ENCODE measurements around the gene ZNF148. TPM values are rescaled to one million over a fixed set of nuclear protein-coding genes. Genes with fewer than 3 reads are reported as not detected.

Gene ZNF148
- total RNA-seq, 1 donor from 2014 or later, result 57.6 TPM

GRCh38 chr3:125383744-125384143 is 8.6 kb upstream of the ZNF148 start:
- DNase-seq, result no peak
- ATAC-seq (ENCODE audit: low read depth), result no peak
- H3K27me3 Mint-ChIP-seq, result peaks cover 13% of the 10 kb centered on the region
- intact Hi-C loops (cut with micrococcal nuclease), result no loop called here
- H3K36me3 Mint-ChIP-seq (ENCODE audit: low read depth), result no peaks in the 10 kb centered on the region
- ChIA-PET CTCF (no interaction called here), POLR2A (no interaction called here)
- TF ChIP-seq, protein P1, sequence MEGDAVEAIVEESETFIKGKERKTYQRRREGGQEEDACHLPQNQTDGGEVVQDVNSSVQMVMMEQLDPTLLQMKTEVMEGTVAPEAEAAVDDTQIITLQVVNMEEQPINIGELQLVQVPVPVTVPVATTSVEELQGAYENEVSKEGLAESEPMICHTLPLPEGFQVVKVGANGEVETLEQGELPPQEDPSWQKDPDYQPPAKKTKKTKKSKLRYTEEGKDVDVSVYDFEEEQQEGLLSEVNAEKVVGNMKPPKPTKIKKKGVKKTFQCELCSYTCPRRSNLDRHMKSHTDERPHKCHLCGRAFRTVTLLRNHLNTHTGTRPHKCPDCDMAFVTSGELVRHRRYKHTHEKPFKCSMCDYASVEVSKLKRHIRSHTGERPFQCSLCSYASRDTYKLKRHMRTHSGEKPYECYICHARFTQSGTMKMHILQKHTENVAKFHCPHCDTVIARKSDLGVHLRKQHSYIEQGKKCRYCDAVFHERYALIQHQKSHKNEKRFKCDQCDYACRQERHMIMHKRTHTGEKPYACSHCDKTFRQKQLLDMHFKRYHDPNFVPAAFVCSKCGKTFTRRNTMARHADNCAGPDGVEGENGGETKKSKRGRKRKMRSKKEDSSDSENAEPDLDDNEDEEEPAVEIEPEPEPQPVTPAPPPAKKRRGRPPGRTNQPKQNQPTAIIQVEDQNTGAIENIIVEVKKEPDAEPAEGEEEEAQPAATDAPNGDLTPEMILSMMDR (IDR thresholded peaks at IDR 0.05), result no peak
- H3K27ac Mint-ChIP-seq, result no peak overlapping the region
- H3K9me3 Mint-ChIP-seq, result no peaks in the 10 kb centered on the region
- peaks cover 4% of the 10 kb centered on the region for H3K4me1 Mint-ChIP-seq
- no peak overlapping the region for H3K4me3 Mint-ChIP-seq

DNA sequence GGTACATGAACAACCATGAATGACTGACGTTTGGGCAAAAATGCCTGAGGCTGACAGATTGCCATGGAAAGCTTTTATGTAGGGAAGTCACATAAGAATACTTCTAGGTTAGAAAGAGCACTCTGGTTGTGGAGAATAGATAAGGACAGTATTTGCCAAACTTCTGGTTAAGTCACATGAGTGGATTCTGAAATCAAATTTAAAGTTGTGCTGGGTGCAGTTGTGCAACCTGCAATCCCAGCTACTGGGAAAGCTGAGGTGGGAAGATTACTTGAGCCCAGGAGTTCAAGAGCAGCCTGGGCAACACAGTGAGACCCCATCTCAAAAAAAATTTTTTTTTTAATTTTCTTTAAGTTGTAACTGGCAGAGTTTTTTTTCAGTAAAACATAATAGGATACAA is 7.2 kb upstream of the ZNF148 start:
- CTCF ChIA-PET, result no interaction called here
- Mint-ChIP-seq H3K4me1 (peaks cover 4% of the 10 kb centered on the region), H3K9me3 (no peaks in the 10 kb centered on the region), H3K4me3 (no peak overlapping the region), H3K36me3 (ENCODE audit: low read depth) (no peaks in the 10 kb centered on the region), H3K27me3 (peaks cover 13% of the 10 kb centered on the region), H3K27ac (no peak overlapping the region)
- intact Hi-C loops (cut with micrococcal nuclease), result no loop called here
- TF ChIP-seq, protein P1 (IDR thresholded peaks at IDR 0.05), result no peak
- no peak for ATAC-seq (ENCODE audit: low read depth)
- DNase-seq, result no peak
- POLR2A ChIA-PET, result no interaction called here

GRCh38 chr3:125381743-125382142 is 6.6 kb upstream of the ZNF148 start:
- Mint-ChIP-seq H3K4me1 (peaks cover 4% of the 10 kb centered on the region), H3K27ac (no peak overlapping the region), H3K27me3 (peaks cover 13% of the 10 kb centered on the region), H3K36me3 (ENCODE audit: low read depth) (no peaks in the 10 kb centered on the region), H3K4me3 (no peak overlapping the region), H3K9me3 (no peaks in the 10 kb centered on the region)
- TF ChIP-seq, protein P1 (IDR thresholded peaks at IDR 0.05), result no peak
- ChIA-PET CTCF (no interaction called here), POLR2A (no interaction called here)
- DNase-seq (no peak), ATAC-seq (ENCODE audit: low read depth) (no peak)
- intact Hi-C loops (cut with micrococcal nuclease), result no loop called here

- ChIA-PET CTCF (no interaction called here), POLR2A (interaction anchor here (0.6 kb wide), 1 partner anchor 86 kb away, joined by 3 read pairs; no protein-coding TSS in a partner anchor)
- Mint-ChIP-seq H3K27ac (no peak overlapping the region), H3K4me1 (peaks cover 4% of the 10 kb centered on the region), H3K36me3 (ENCODE audit: low read depth) (no peaks in the 10 kb centered on the region), H3K27me3 (peaks cover 13% of the 10 kb centered on the region), H3K4me3 (no peak overlapping the region), H3K9me3 (no peaks in the 10 kb centered on the region)
- TF ChIP-seq, protein P1 (IDR thresholded peaks at IDR 0.05), result no peak
- ATAC-seq (ENCODE audit: low read depth) (no peak), DNase-seq (no peak)
- intact Hi-C loops (cut with micrococcal nuclease), result no loop called here
These were observed 6.2 kb upstream of the ZNF148 start for GRCh38 chr3:125381314-125381713.

DNA sequence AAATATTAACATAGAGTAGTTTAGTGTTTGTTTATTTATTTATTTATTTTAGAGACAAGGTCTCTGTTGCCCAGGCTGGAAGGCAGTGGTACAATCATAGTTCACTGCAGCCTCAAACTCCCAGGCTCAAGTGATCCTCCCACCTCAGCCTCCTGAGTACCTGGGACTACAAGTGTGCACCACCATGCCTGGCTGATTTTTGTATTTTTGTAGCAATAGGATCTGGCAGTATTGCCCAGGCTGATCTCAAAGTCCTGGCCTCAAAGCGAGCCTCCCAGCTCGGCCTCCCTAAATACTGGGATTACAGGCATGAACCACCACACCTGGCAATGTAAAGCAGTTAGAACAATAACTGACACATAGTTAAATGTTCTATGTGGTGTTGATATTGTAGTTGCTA is 4.4 kb upstream of the ZNF148 start:
- H3K4me1 Mint-ChIP-seq, result peaks cover 14% of the 10 kb centered on the region
- ATAC-seq (ENCODE audit: low read depth) (no peak), DNase-seq (no peak)
- no peaks in the 10 kb centered on the region for H3K9me3 Mint-ChIP-seq
- POLR2A ChIA-PET, result no interaction called here
- H3K4me3 Mint-ChIP-seq, result no peak overlapping the region
- peaks cover 6% of the 10 kb centered on the region for H3K36me3 Mint-ChIP-seq (ENCODE audit: low read depth)
- no peak overlapping the region for H3K27ac Mint-ChIP-seq
- CTCF ChIA-PET, result no interaction called here
- H3K27me3 Mint-ChIP-seq, result peaks cover 9% of the 10 kb centered on the region
- intact Hi-C loops (cut with micrococcal nuclease), result loop anchor here (10.0 kb wide), 2 partner anchors 235 to 645 kb away; partner anchors contain the start of gene UMPS
- TF ChIP-seq, protein P1 (IDR thresholded peaks at IDR 0.05), result no peak

Data from activated B cell treated with CpG ODN at 0.5 μM for 24 hours (primary cell).